ENCODE measurements around the gene VENTX.
A peak's percentile ranks its signal among the peaks of the same experiment; 100 is the strongest.

The VENTX gene

GRCh38 chr10:133271521-133272300 lies 34.1 kb downstream of the VENTX start:
- TF ChIP-seq MZF1 (tag by site-specific recombination; IDR thresholded peaks at IDR 0.05; ENCODE audit: borderline replicate concordance), result no peak
- TF ChIP-seq ZNF571 (tag by site-specific recombination; IDR thresholded peaks at IDR 0.05), result no peak
- TF ChIP-seq KLF1 (tag by site-specific recombination; IDR thresholded peaks at IDR 0.05), result peak; percentile 21; the same call in 1 of the 2 replicates
- no peak for TF ChIP-seq KLF7 (tag by site-specific recombination; IDR thresholded peaks at IDR 0.05; ENCODE audit: borderline replicate concordance)
- TF ChIP-seq ZNF404 (tag by site-specific recombination; IDR thresholded peaks at IDR 0.05), result no peak
- TF ChIP-seq ZNF140 (tag by site-specific recombination; IDR thresholded peaks at IDR 0.05), result no peak
- Histone ChIP-seq H3K4me3 (ENCODE audit: low read depth, low read length) (no peak overlapping the region), H3K4me1 (ENCODE audit: control insufficient read depth, insufficient read depth, low read length) (no peaks in the 10 kb centered on the region), H3K36me3 (ENCODE audit: control insufficient read depth in 2 of 2, insufficient read depth in 1 of 2, low read length in 2 of 2) (peaks cover 0 to 10% of the 10 kb centered on the region in 2 experiments; a peak in 1 of 3 replicates), H3K27ac (ENCODE audit: extremely low read depth, low read depth, low read length) (no peak overlapping the region), H3K9me3 (ENCODE audit: control insufficient read depth, insufficient read depth, low read depth, low read length) (no peaks in the 10 kb centered on the region)
- ChIA-PET POLR2A (no interaction called here), CTCF (no interaction called here)

- Histone ChIP-seq H3K9me3 (ENCODE audit: control insufficient read depth, insufficient read depth, low read depth, low read length) (no peaks in the 10 kb centered on the region), H3K4me1 (ENCODE audit: control insufficient read depth, insufficient read depth, low read length) (no peaks in the 10 kb centered on the region), H3K4me3 (ENCODE audit: low read depth, low read length) (no peak overlapping the region), H3K36me3 (ENCODE audit: control insufficient read depth in 2 of 2, insufficient read depth in 1 of 2, low read length in 2 of 2) (peaks cover 0 to 10% of the 10 kb centered on the region in 2 experiments; a peak in 1 of 3 replicates), H3K27ac (ENCODE audit: extremely low read depth, low read depth, low read length) (no peak overlapping the region)
- CTCF ChIA-PET, result no interaction called here
- POLR2A ChIA-PET, result no interaction called here
- TF ChIP-seq EGR2 (tag by site-specific recombination; IDR thresholded peaks at IDR 0.05; ENCODE audit: low read depth), result 0 out of 2 replicates have a peak, but pooled peaks have one; percentile 12
- 0 out of 2 replicates have a peak, but pooled peaks have one; percentile 9 for TF ChIP-seq ZFHX2 (tag by site-specific recombination; conservative IDR thresholded peaks at IDR 0.05)
- TF ChIP-seq ZNF324 (tag by site-specific recombination; IDR thresholded peaks at IDR 0.05), result no peak
- TF ChIP-seq RBAK (tag by site-specific recombination; IDR thresholded peaks at IDR 0.05), result no peak
- 0 out of 2 replicates have a peak, but pooled peaks have one; percentile 10 for TF ChIP-seq GLIS2 (tag by site-specific recombination; IDR thresholded peaks at IDR 0.05)
- TF ChIP-seq ZBTB10 (tag by site-specific recombination; IDR thresholded peaks at IDR 0.05), result no peak
Observed at GRCh38 chr10:133272301-133272963, 34.8 kb downstream of the VENTX start.

GRCh38 chr10:133272964-133273420 lies 35.3 kb downstream of the VENTX start:
- POLR2A ChIA-PET, result no interaction called here
- CTCF ChIA-PET, result no interaction called here
- Histone ChIP-seq H3K9me3 (ENCODE audit: control insufficient read depth, insufficient read depth, low read depth, low read length) (no peaks in the 10 kb centered on the region), H3K4me1 (ENCODE audit: control insufficient read depth, insufficient read depth, low read length) (no peaks in the 10 kb centered on the region), H3K4me3 (ENCODE audit: low read depth, low read length) (no peak overlapping the region), H3K27ac (ENCODE audit: extremely low read depth, low read depth, low read length) (no peak overlapping the region), H3K36me3 (ENCODE audit: control insufficient read depth in 2 of 2, insufficient read depth in 1 of 2, low read length in 2 of 2) (peaks cover 0 to 10% of the 10 kb centered on the region in 2 experiments; a peak in 1 of 3 replicates)
- TF ChIP-seq GLI4 (tag by site-specific recombination; IDR thresholded peaks at IDR 0.05) (no peak), ZNF514 (tag by site-specific recombination; IDR thresholded peaks at IDR 0.05) (no peak), ZSCAN4 (tag by site-specific recombination; IDR thresholded peaks at IDR 0.05) (no peak), ZNF416 (tag by site-specific recombination; IDR thresholded peaks at IDR 0.05) (no peak), PRDM1 (tag by site-specific recombination; IDR thresholded peaks at IDR 0.05) (no peak), ZNF354C (tag by site-specific recombination; IDR thresholded peaks at IDR 0.05; ENCODE audit: borderline replicate concordance, low read depth) (no peak), ZBTB26 (tag by site-specific recombination; optimal IDR thresholded peaks at IDR 0.05) (no peak), ZBTB44 (tag by site-specific recombination; IDR thresholded peaks at IDR 0.05) (no peak), BCL11B (tag by site-specific recombination; IDR thresholded peaks at IDR 0.05; ENCODE audit: low read depth) (no peak), ZNF585B (tag by site-specific recombination; IDR thresholded peaks at IDR 0.05) (no peak), ZNF785 (tag by site-specific recombination; IDR thresholded peaks at IDR 0.05) (no peak), ZBTB8A (tag by site-specific recombination; IDR thresholded peaks at IDR 0.05) (no peak), ZNF768 (tag by site-specific recombination; IDR thresholded peaks at IDR 0.05) (no peak)
